IMR-90 (cell line): ENCODE results near the gene SDHC. TPM values are rescaled to one million over a fixed set of nuclear protein-coding genes. Genes with fewer than 3 reads are reported as not detected.
A peak's percentile ranks its signal among the peaks of the same experiment; 100 is the strongest.

ENCODE experiments used
- ATAC-seq: fragments of 200-7000 bp; cut with Tn5 transposase; 2 replicates; pipeline ENCODE4 v1.9.1; 2020; ENCODE audit warnings: low read depth, mild to moderate bottlenecking, moderate library complexity
- BruUV-seq: library from RNA; stranded (reverse); fragments of 400-500 nt; replicated peaks from 2 replicates; lab custom pipeline; 2021; lab: Mats Ljungman, UMichigan
- CTCF ChIA-PET: fragments of 300-600 bp; formaldehyde crosslinking; extraction: SDS; loops from one replicate; lab custom pipeline; 2021; ENCODE audit warnings: antibody characterized with exemption; lab: Yijun Ruan, JAX
- POLR2A ChIA-PET: fragments of 300-600 bp; sonication (Branson Sonifier 250); formaldehyde crosslinking; loops from one replicate; lab custom pipeline; 2022; ENCODE audit warnings: antibody characterized with exemption; ENCODE audit not compliant: unreplicated experiment; lab: Charles Lee
- DNase-seq: peaks from one replicate; pipeline ENCODE4 v3.0.0; 2013
- H2AFZ ChIP-seq: replicated peaks from 2 replicates; pipeline ENCODE3; 2013; ENCODE audit warnings: low read length, mild to moderate bottlenecking; ENCODE audit not compliant: poor library complexity
- H2AK5ac ChIP-seq: 2 replicates; pipeline ENCODE4 v1.6.1; 2013; ENCODE audit warnings: low read depth, low read length, inconsistent platforms
- H2AK9ac ChIP-seq: replicated peaks from 2 replicates; pipeline ENCODE3; 2013; ENCODE audit warnings: mild to moderate bottlenecking, low read depth, low read length, moderate library complexity; ENCODE audit not compliant: poor library complexity
- H2BK120ac ChIP-seq: 2 replicates; pipeline ENCODE4 v1.6.1; 2013; ENCODE audit warnings: low read depth, low read length, inconsistent platforms
- H2BK15ac ChIP-seq: 3 replicates; pipeline ENCODE4 v1.6.1; 2013; ENCODE audit warnings: low read depth, low read length, inconsistent platforms
- H2BK20ac ChIP-seq: 2 replicates; pipeline ENCODE4 v1.6.1; 2013; ENCODE audit warnings: low read depth, mild to moderate bottlenecking, inconsistent platforms, low read length, moderate library complexity
- H2BK5ac ChIP-seq: 2 replicates; pipeline ENCODE4 v1.6.1; 2013; ENCODE audit warnings: mild to moderate bottlenecking, low read depth, low read length, inconsistent platforms; ENCODE audit not compliant: poor library complexity, severe bottlenecking
- H3K14ac ChIP-seq: replicated peaks from 2 replicates; pipeline ENCODE4 v1.6.1; 2013; ENCODE audit warnings: low read depth, low read length, inconsistent platforms
- H3K18ac ChIP-seq: 2 replicates; pipeline ENCODE4 v1.6.1; 2013; ENCODE audit warnings: low read depth, low read length, control low read depth
- H3K23ac ChIP-seq: 2 replicates; pipeline ENCODE4 v1.6.1; 2013; ENCODE audit warnings: low read depth, low read length, inconsistent platforms
- H3K27ac ChIP-seq: 2 replicates; pipeline ENCODE4 v1.5.1; 2013; ENCODE audit warnings: mild to moderate bottlenecking, control low read depth, low read length; ENCODE audit not compliant: insufficient read depth
- H3K27me3 ChIP-seq: 2 replicates; pipeline ENCODE4 v1.6.1; 2013; ENCODE audit warnings: low read length; ENCODE audit not compliant: control insufficient read depth, insufficient read depth
- H3K36me3 ChIP-seq: 2 replicates; pipeline ENCODE4 v1.6.1; 2013; ENCODE audit warnings: low read length, mixed read lengths; ENCODE audit not compliant: control insufficient read depth, insufficient read depth
- H3K4ac ChIP-seq: 2 replicates; pipeline ENCODE4 v1.6.1; 2013; ENCODE audit warnings: low read depth, low read length, inconsistent platforms
- H3K4me1 ChIP-seq: 2 replicates; pipeline ENCODE4 v1.6.1; 2013; ENCODE audit warnings: low read length, mixed read lengths; ENCODE audit not compliant: control insufficient read depth, insufficient read depth
- H3K4me2 ChIP-seq: 2 replicates; pipeline ENCODE4 v1.6.1; 2013; ENCODE audit warnings: low read depth, mild to moderate bottlenecking, control low read depth, low read length, moderate library complexity
- H3K4me3 ChIP-seq: 2 replicates; pipeline ENCODE4 v1.5.1; 2013; ENCODE audit warnings: low read depth, mild to moderate bottlenecking, control low read depth, low read length, moderate library complexity; ENCODE audit not compliant: insufficient read depth
- H3K56ac ChIP-seq: 2 replicates; pipeline ENCODE4 v1.6.1; 2013; ENCODE audit warnings: low read length, inconsistent platforms; ENCODE audit not compliant: insufficient read depth; ENCODE audit errors: extremely low read depth
- H3K79me1 ChIP-seq, 2 experiments: 2 replicates each; pipeline ENCODE4 v1.6.1; 2013; ENCODE audit warnings: low read length in 2 of 2, inconsistent platforms in 1 of 2, low read depth in 1 of 2
- H3K9ac ChIP-seq: 2 replicates; pipeline ENCODE4 v1.6.1; 2013; ENCODE audit warnings: low read depth, low read length, control low read depth
- H3K9me1 ChIP-seq: 2 replicates; pipeline ENCODE4 v1.6.1; 2013; ENCODE audit warnings: low read length, inconsistent platforms; ENCODE audit not compliant: insufficient read depth
- H3K9me3 ChIP-seq: 2 replicates; pipeline ENCODE4 v1.6.1; 2013; ENCODE audit warnings: low read length; ENCODE audit not compliant: control insufficient read depth, insufficient read depth
- H4K20me1 ChIP-seq: 2 replicates; pipeline ENCODE4 v1.6.1; 2013; ENCODE audit warnings: low read length, inconsistent platforms; ENCODE audit not compliant: insufficient read depth
- H4K5ac ChIP-seq: 2 replicates; pipeline ENCODE4 v1.6.1; 2013; ENCODE audit warnings: mild to moderate bottlenecking, low read depth, low read length, control low read depth
- H4K8ac ChIP-seq, 2 experiments: 2 replicates each; pipeline ENCODE4 v1.6.1; 2013; ENCODE audit warnings: low read depth in 2 of 2, low read length in 2 of 2, control low read depth in 1 of 2, inconsistent platforms in 1 of 2
- H4K91ac ChIP-seq: 2 replicates; pipeline ENCODE4 v1.6.1; 2013; ENCODE audit warnings: low read depth, low read length, inconsistent platforms; ENCODE audit not compliant: insufficient read depth
- CEBPB ChIP-seq: IDR thresholded peaks from 2 replicates; pipeline ENCODE4 v1.6.1; 2012; ENCODE audit warnings: low read depth, low read length, improper control_type of control experiment
- CHD1 ChIP-seq: IDR thresholded peaks from 2 replicates; pipeline ENCODE4 v1.6.1; 2012; ENCODE audit warnings: low read depth, low read length, improper control_type of control experiment
- MAFK ChIP-seq: IDR thresholded peaks from 2 replicates; pipeline ENCODE4 v1.6.1; 2012; ENCODE audit warnings: low read depth, low read length, improper control_type of control experiment
- RAD21 ChIP-seq: IDR thresholded peaks from 2 replicates; pipeline ENCODE4 v1.6.1; 2012; ENCODE audit warnings: low read length, improper control_type of control experiment
- RCOR1 ChIP-seq: IDR thresholded peaks from 2 replicates; pipeline ENCODE4 v1.6.1; 2012; ENCODE audit warnings: mild to moderate bottlenecking, low read length, improper control_type of control experiment; ENCODE audit not compliant: insufficient replicate concordance
- RFX5 ChIP-seq: IDR thresholded peaks from 2 replicates; pipeline ENCODE4 v1.8.0; 2012; ENCODE audit warnings: low read depth, mild to moderate bottlenecking, low read length, moderate library complexity
- SMC3 ChIP-seq: fragments of 150-350 bp; IDR thresholded peaks from 2 replicates; pipeline ENCODE4 v1.6.1; 2016; ENCODE audit warnings: low read depth, mild to moderate bottlenecking, antibody characterized with exemption, low read length, moderate library complexity
- WGBS, 2 experiments: methylation state at CpG; one replicate each; pipeline versions ENCODE4 v1.1.5 to v1.1.7; 2013; ENCODE audit warnings: missing lambda C conversion rate in 2 of 2; ENCODE audit not compliant: insufficient read length in 1 of 2; ENCODE audit errors: extremely low coverage in 2 of 2; 5-methylcytosine and 5-hydroxymethylcytosine counted together
- dilution Hi-C: fragments of 300-500 bp; cut with HindIII; formaldehyde crosslinking; loops from one replicate; pipeline ENCODE4 v1.14.3; 2018; ENCODE audit warnings: low sequenced_read_pairs; ENCODE audit not compliant: unreplicated experiment
- in situ Hi-C: fragments of 300-500 bp; cut with MboI; formaldehyde crosslinking; loops from 3 replicates; pipeline ENCODE4 v1.14.3; 2019; ENCODE audit warnings: low sequenced_read_pairs, inconsistent platforms, mixed read lengths
- intact Hi-C: fragments of 100-400 bp; cut with micrococcal nuclease; formaldehyde crosslinking; loops from 2 replicates; pipeline ENCODE4 v1.10.0; 2022
- polyA plus RNA-seq, 3 experiments: library from polyadenylated mRNA; depleted of rRNA; stranded (reverse); fragments of >200 nt; gene quantifications; 2 replicates each; pipeline ENCODE4 v1.2.3, GENCODE V29; 2012; ENCODE audit warnings: low replicate concordance in 1 of 3
- total RNA-seq: library from RNA; depleted of rRNA; stranded (reverse); fragments of >200 nt; gene quantifications from 2 replicates; pipeline ENCODE4 v1.2.3, GENCODE V29; 2012

SDHC gene
- total and polyA plus RNA-seq, 2 of the 4 experiments (the other 2 are of a cell fraction) = 158 to 235 TPM

DNA sequence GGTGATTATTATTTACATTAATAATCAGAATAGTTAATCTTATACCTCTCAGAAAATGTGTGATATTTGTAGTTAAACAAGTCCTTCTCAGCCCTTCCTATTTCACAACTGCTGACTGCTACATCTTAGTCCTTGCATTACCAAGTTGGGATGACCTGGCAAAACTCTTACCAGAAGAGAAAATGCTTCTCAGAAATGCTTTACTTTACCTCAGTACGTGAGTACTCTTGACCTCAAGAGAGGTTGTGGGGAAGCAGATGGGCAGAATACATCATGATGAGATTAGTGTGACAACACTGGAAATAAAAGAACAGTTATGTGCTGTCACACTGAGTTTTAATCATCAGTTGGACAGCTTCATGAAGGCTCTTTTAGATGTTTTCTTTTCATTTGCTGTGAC is 37.3 kb downstream of the SDHC start:
- Histone ChIP-seq H4K5ac (no peak overlapping the region), H3K9ac (no peak overlapping the region), H3K4ac (no peak overlapping the region), H3K23ac (no peak overlapping the region), H3K4me3 (no peak overlapping the region), H3K18ac (no peak overlapping the region), H4K91ac (no peak overlapping the region), H3K4me2 (no peak overlapping the region), H2AK9ac (no peak overlapping the region), H3K56ac (no peak overlapping the region), H3K27ac (no peak overlapping the region), H3K36me3 (peaks cover 3% of the 10 kb centered on the region), H3K4me1 (no peaks in the 10 kb centered on the region), H3K9me1 (no peaks in the 10 kb centered on the region), H2BK120ac (no peak overlapping the region), H2BK15ac (no peak overlapping the region), H3K79me1 (0 out of 4 replicates have a peak, but pooled peaks cover 3 to 4% of the 10 kb centered on the region in 2 experiments), H3K27me3 (no peaks in the 10 kb centered on the region), H3K14ac (no peak overlapping the region), H3K9me3 (no peaks in the 10 kb centered on the region), H2AFZ (no peak overlapping the region), H4K8ac (no peak overlapping the region), H2BK20ac (no peak overlapping the region), H2AK5ac (no peak overlapping the region), H4K20me1 (no peaks in the 10 kb centered on the region), H2BK5ac (no peak overlapping the region)
- WGBS, 2 experiments = no CpG with 5 or more reads among the region's 1 CpG
- DNase-seq = peak; percentile 4
- no peak for ATAC-seq
- POLR2A ChIA-PET = no interaction called here
- no peak for TF ChIP-seq SMC3
- TF ChIP-seq CEBPB = no peak
- TF ChIP-seq RAD21 = no peak
- TF ChIP-seq MAFK = no peak
- no peak for TF ChIP-seq CHD1
- no peak for TF ChIP-seq RCOR1
- no peak for TF ChIP-seq RFX5
- CTCF ChIA-PET = no interaction called here
- dilution Hi-C loops (no loop called here), in situ Hi-C loops (no loop called here), intact Hi-C loops (no loop called here)
- no TSS peak for BruUV-seq
